Activated CD8-positive, alpha-beta memory T cell treated with anti-CD3 and anti-CD28 coated beads for 4 hours (primary cell): ENCODE data around the gene VCP.

Experiments
- DNase-seq, 2 donors: peaks; one replicate each; pipeline ENCODE4 v3.0.0-alpha.2; 2020; ENCODE audit warnings: low read depth in 2 of 2

Gene VCP

GRCh38 chr9:35103660-35104191 lies 31.3 kb upstream of the VCP start:
- DNase-seq = no peak

- peak; percentile 80 to 89 for DNase-seq
Measured at GRCh38 chr9:35102769-35103659, 30.6 kb upstream of the VCP start, which contains the start of gene STOML2. TSS of gene STOML2 (minus strand) at chr9:35103131. CDS start at chr9:35103094, 37 bp downstream.

GRCh38 chr9:35102465-35102768 lies 30.0 kb upstream of the VCP start:
- no peak for DNase-seq

- DNase-seq = no peak
Measured at GRCh38 chr9:35097573-35097972, 25.1 kb upstream of the VCP start.

GRCh38 chr9:35096035-35096849 lies 23.8 kb upstream of the VCP start, which contains the start of gene PIGO:
TSS of gene PIGO (minus strand) at chr9:35096591. CDS start at chr9:35095565, 1,026 bp downstream.
- DNase-seq = peak; percentile 74 to 77

- no peak for DNase-seq
Measured at GRCh38 chr9:35091536-35091935, 19.1 kb upstream of the VCP start.

- no peak for DNase-seq
Measured at GRCh38 chr9:35089434-35089833, 17.0 kb upstream of the VCP start.

GRCh38 chr9:35085078-35085477 lies 12.7 kb upstream of the VCP start:
- DNase-seq = no peak

GRCh38 chr9:35079426-35080341 lies 7.3 kb upstream of the VCP start, which contains the start of gene FANCG:
TSS of gene FANCG (minus strand) at chr9:35079942. CDS start at chr9:35079524, 418 bp downstream.
- peak; percentile 58 to 66 for DNase-seq

- DNase-seq = no peak
Measured at GRCh38 chr9:35079041-35079425, 6.6 kb upstream of the VCP start.

GRCh38 chr9:35078066-35078465 lies 5.6 kb upstream of the VCP start:
- DNase-seq = no peak

GRCh38 chr9:35076848-35077247 lies 4.4 kb upstream of the VCP start:
- DNase-seq = no peak

- no peak for DNase-seq
Measured at GRCh38 chr9:35075358-35075757, 2.9 kb upstream of the VCP start.

- DNase-seq = no peak
Measured at GRCh38 chr9:35074791-35075190, 2.4 kb upstream of the VCP start.

- DNase-seq = no peak
Measured at GRCh38 chr9:35074141-35074540, 1.7 kb upstream of the VCP start.

GRCh38 chr9:35073279-35073612 lies 821 bp upstream of the VCP start:
- DNase-seq = no peak

- peak; percentile 42 to 46 for DNase-seq
Measured at GRCh38 chr9:35071814-35072460, 488 bp downstream of the VCP start.

- DNase-seq = no peak
Measured at GRCh38 chr9:35070823-35071813, 1.3 kb downstream of the VCP start.

GRCh38 chr9:35069020-35069419 lies 3.4 kb downstream of the VCP start:
- DNase-seq = no peak

GRCh38 chr9:35067056-35067455 lies 5.4 kb downstream of the VCP start:
- DNase-seq = no peak
